ENCODE data around the gene ATP2B2. TPM values are rescaled to one million over a fixed set of nuclear protein-coding genes. Genes with fewer than 3 reads are reported as not detected.

Gene ATP2B2
- total and polyA plus RNA-seq, 8 donors = 0.01 to 0.18 (median 0.06) TPM; not detected in 1

DNA sequence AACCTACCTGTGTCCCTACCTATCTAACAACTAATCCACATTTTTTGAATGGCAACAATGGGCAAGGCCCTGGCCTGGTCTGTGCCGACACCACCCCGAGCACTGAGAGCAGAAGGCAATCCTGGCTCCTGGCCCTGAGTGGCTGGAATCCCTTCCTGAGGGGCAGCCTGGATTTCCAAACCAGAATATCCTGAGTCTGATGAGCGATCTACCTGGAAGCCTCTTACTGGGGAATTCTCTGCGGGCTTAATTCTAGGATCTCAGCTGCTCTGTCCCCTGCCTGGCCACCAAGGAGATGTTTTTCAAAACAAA is 22.1 kb downstream of the ATP2B2 start:
- intact Hi-C loops (cut with DNase I) = no loop called here
- H3K9me3 ChIP-seq = no peaks in the 10 kb centered on the region
- ATAC-seq (no peak), DNase-seq (peak in 1 of 4 donors; percentile 24)
- H3K36me3 ChIP-seq = no peaks in the 10 kb centered on the region
- peaks cover 0 to 7% of the 10 kb centered on the region in 2 donors for H3K27me3 ChIP-seq
- H3K4me1 ChIP-seq = no peaks in the 10 kb centered on the region
- H3K4me3 ChIP-seq = no peak overlapping the region
- TF ChIP-seq CTCF (IDR thresholded peaks at IDR 0.05) = no peak
- H3K27ac ChIP-seq = no peak overlapping the region

DNA sequence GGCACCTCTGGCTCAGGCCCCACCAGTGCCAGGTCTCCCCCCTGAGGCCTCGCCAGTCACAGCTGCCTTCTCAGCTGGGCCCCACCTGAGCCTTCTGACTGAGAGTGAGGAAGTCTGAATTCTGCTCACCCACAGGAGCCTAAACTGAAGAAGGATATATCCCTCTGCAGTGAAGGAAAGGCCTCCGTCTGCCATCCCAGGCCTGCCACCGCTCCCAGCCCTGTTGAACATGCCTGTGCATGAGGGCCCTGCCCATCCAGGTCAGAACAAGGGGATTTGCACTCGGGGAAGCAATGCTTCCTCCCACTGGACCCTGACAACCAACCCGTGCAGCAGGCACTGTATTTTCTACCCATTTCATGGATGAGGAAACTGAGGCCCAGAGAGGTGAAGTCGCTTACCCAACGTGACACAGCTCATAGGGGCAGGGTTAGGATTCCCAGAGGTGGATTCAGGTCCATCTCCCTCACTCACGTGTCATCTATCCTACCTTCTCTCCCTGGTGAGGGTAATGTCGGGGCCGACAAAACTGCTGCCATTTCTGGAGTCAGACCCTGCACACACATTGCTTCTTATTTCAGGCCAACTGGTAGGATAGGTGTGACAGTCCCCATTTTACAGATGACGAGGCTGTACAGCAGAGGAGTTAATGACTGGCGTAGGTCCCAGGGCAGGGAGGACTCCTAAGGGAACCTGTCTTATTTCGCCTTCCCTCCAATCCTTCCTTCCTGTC is 22.6 kb downstream of the ATP2B2 start:
- TF ChIP-seq CTCF (IDR thresholded peaks at IDR 0.05) = no peak
- Histone ChIP-seq H3K27me3 (peaks cover 0 to 7% of the 10 kb centered on the region in 2 donors), H3K9me3 (no peaks in the 10 kb centered on the region), H3K4me3 (no peak overlapping the region), H3K36me3 (no peaks in the 10 kb centered on the region), H3K4me1 (no peaks in the 10 kb centered on the region), H3K27ac (no peak overlapping the region)
- intact Hi-C loops (cut with DNase I) = no loop called here
- no peak for ATAC-seq
- peak in 1 of 4 donors; percentile 50 for DNase-seq

DNA sequence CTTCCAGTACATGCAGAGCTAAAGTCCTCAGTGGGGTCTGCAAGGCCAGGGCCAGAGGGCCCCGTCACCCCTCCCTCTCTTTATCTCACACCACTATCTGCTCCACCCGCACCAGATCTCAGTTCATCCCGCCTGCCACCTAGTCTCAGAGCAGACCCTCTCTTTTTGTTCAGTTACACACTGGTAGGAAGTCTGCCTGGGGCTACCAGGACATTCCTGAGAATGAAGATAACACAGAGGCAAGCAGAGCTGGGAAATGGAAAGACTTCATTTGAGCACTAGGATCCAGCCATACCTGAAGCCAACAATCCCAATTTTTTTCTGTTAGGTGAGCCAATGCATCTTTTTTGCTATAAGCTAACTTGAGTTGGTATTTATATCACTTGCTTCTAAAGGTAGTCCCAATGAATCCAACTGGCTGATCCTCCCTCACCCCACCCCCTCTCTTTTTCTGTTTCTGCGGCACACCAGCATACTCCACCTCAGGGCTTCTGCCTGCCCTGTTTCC is 24.5 kb downstream of the ATP2B2 start:
- Histone ChIP-seq H3K27me3 (peaks cover 0 to 7% of the 10 kb centered on the region in 2 donors), H3K36me3 (no peaks in the 10 kb centered on the region), H3K4me1 (no peaks in the 10 kb centered on the region), H3K4me3 (no peak overlapping the region), H3K27ac (no peak overlapping the region), H3K9me3 (no peaks in the 10 kb centered on the region)
- no peak for TF ChIP-seq CTCF (IDR thresholded peaks at IDR 0.05)
- ATAC-seq = no peak
- no peak for DNase-seq
- intact Hi-C loops (cut with DNase I) = no loop called here

DNA sequence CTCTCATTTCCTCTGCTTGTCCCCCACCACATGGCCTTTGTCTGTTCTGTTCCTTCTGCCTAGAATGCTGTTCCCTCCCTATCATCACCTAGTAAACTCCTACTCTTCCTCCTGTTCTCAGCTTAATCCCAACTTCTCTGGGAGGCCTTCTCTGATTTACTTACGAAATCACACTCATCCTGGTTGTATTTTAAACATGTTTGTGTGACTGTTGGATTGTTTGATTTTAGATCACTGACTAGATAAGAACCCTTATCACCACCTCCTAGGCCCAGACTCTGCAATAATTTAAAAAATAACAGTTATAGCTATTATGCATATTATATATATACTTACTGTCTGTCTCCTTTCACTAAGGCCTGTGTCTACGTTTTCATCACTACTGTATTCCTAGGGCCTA is 26.1 kb downstream of the ATP2B2 start:
- Histone ChIP-seq H3K9me3 (no peaks in the 10 kb centered on the region), H3K27ac (no peak overlapping the region), H3K4me3 (no peak overlapping the region), H3K4me1 (no peaks in the 10 kb centered on the region), H3K36me3 (no peaks in the 10 kb centered on the region), H3K27me3 (peaks cover 0 to 4% of the 10 kb centered on the region in 2 donors)
- ATAC-seq (no peak), DNase-seq (no peak)
- TF ChIP-seq CTCF (IDR thresholded peaks at IDR 0.05) = no peak
- intact Hi-C loops (cut with DNase I) = no loop called here

DNA sequence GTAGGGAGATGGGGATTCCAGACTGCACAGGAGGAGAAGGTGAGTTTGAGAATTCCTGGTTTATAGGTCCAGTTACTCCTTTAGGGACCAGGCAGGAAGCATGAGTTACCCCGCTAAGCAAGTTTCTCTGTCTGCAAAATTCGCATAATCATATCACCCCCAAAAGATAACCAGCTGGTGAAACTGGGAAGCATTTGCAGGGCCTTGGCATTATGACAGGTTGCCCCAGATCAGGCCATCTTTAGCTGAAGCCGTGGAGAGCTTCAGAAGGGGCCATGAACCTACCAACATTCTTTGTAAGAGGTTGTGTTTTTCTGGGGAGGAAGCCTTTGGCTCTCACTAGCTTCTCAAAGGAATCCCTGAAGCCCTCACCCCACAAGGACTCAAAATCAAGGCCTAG is 29.4 kb downstream of the ATP2B2 start:
- TF ChIP-seq CTCF (IDR thresholded peaks at IDR 0.05) = no peak
- no peaks in the 10 kb centered on the region for H3K9me3 ChIP-seq
- ATAC-seq (no peak), DNase-seq (no peak)
- intact Hi-C loops (cut with DNase I) = no loop called here
- no peaks in the 10 kb centered on the region for H3K36me3 ChIP-seq
- H3K27ac ChIP-seq = no peak overlapping the region
- no peaks in the 10 kb centered on the region for H3K4me1 ChIP-seq
- no peak overlapping the region for H3K4me3 ChIP-seq
- H3K27me3 ChIP-seq = peaks cover 0 to 32% of the 10 kb centered on the region in 2 donors

All from left lung (tissue), 10 donors.